HEK293 (cell line): ENCODE results near the gene CA11.

Experiments used
- EGR2 ChIP-seq: fragments of 450-650 bp; formaldehyde crosslinking; IDR thresholded peaks from 2 replicates; pipeline ENCODE4 v1.5.1; 2016; ENCODE audit warnings: low read depth, missing biosample characterization, missing genetic modification characterization
- GFI1B ChIP-seq: fragments of 450-650 bp; formaldehyde crosslinking; IDR thresholded peaks from 2 replicates; pipeline ENCODE4 v1.5.1; 2016; ENCODE audit warnings: missing biosample characterization, missing genetic modification characterization
- GLIS1 ChIP-seq: fragments of 450-650 bp; formaldehyde crosslinking; IDR thresholded peaks from 2 replicates; pipeline ENCODE4 v1.5.1; 2016; ENCODE audit warnings: missing biosample characterization, missing genetic modification characterization
- KLF10 ChIP-seq: fragments of 450-650 bp; IDR thresholded peaks from 2 replicates; pipeline ENCODE4 v1.5.1; 2018; ENCODE audit warnings: missing biosample characterization, mild to moderate bottlenecking, missing genetic modification characterization
- KLF9 ChIP-seq: fragments of 450-650 bp; formaldehyde crosslinking; IDR thresholded peaks from 2 replicates; pipeline ENCODE4 v1.5.1; 2016; ENCODE audit warnings: missing biosample characterization, missing genetic modification characterization, low read depth
- MEIS1 ChIP-seq: sonication (generic); formaldehyde crosslinking; IDR thresholded peaks from 2 replicates; pipeline ENCODE4 v1.8.1; 2022; ENCODE audit warnings: missing genetic modification reagents, mild to moderate bottlenecking, borderline replicate concordance
- SP2 ChIP-seq: fragments of 450-650 bp; formaldehyde crosslinking; IDR thresholded peaks from 2 replicates; pipeline ENCODE4 v1.5.1; 2016; ENCODE audit warnings: missing biosample characterization, missing genetic modification characterization
- SP3 ChIP-seq: fragments of 450-650 bp; formaldehyde crosslinking; IDR thresholded peaks from 2 replicates; pipeline ENCODE4 v1.5.1; 2016; ENCODE audit warnings: missing biosample characterization, missing genetic modification characterization
- ZBTB7A ChIP-seq: fragments of 450-650 bp; formaldehyde crosslinking; IDR thresholded peaks from 2 replicates; pipeline ENCODE4 v1.5.1; 2016; ENCODE audit warnings: low read depth, missing biosample characterization, missing genetic modification characterization
- ZFP3 ChIP-seq: fragments of 450-650 bp; formaldehyde crosslinking; IDR thresholded peaks from 2 replicates; pipeline ENCODE4 v1.5.1; 2016; ENCODE audit warnings: low read depth, missing biosample characterization, missing genetic modification characterization
- ZFP41 ChIP-seq: fragments of 450-650 bp; formaldehyde crosslinking; IDR thresholded peaks from 2 replicates; pipeline ENCODE4 v1.5.1; 2016; ENCODE audit warnings: missing biosample characterization, missing genetic modification characterization, borderline replicate concordance
- ZIC2 ChIP-seq: fragments of 450-650 bp; formaldehyde crosslinking; IDR thresholded peaks from 2 replicates; pipeline ENCODE4 v1.5.1; 2016; ENCODE audit warnings: missing biosample characterization, missing genetic modification characterization
- ZNF10 ChIP-seq: fragments of 450-650 bp; formaldehyde crosslinking; IDR thresholded peaks from 2 replicates; pipeline ENCODE4 v1.5.1; 2017; ENCODE audit warnings: missing biosample characterization, missing genetic modification characterization
- ZNF169 ChIP-seq: fragments of 450-650 bp; formaldehyde crosslinking; IDR thresholded peaks from 2 replicates; pipeline ENCODE4 v1.5.1; 2016; ENCODE audit warnings: missing biosample characterization, missing genetic modification characterization
- ZNF223 ChIP-seq: fragments of 450-650 bp; formaldehyde crosslinking; IDR thresholded peaks from 2 replicates; pipeline ENCODE4 v1.5.1; 2016; ENCODE audit warnings: missing biosample characterization, missing genetic modification characterization
- ZNF302 ChIP-seq: fragments of 450-650 bp; formaldehyde crosslinking; IDR thresholded peaks from 2 replicates; pipeline ENCODE4 v1.5.1; 2016; ENCODE audit warnings: missing biosample characterization, missing genetic modification characterization, low read depth
- ZNF366 ChIP-seq: fragments of 450-650 bp; formaldehyde crosslinking; conservative IDR thresholded peaks from 2 replicates; pipeline ENCODE4 v1.5.1; 2016; ENCODE audit warnings: missing biosample characterization, missing genetic modification characterization
- ZNF37A ChIP-seq: fragments of 450-650 bp; IDR thresholded peaks from 2 replicates; pipeline ENCODE4 v1.5.1; 2018; ENCODE audit warnings: missing biosample characterization, missing genetic modification characterization
- ZNF426 ChIP-seq: fragments of 450-650 bp; formaldehyde crosslinking; IDR thresholded peaks from 2 replicates; pipeline ENCODE4 v1.5.1; 2017; ENCODE audit warnings: missing biosample characterization, missing genetic modification characterization, mild to moderate bottlenecking, inconsistent platforms, moderate library complexity
- ZNF555 ChIP-seq: fragments of 450-650 bp; formaldehyde crosslinking; conservative IDR thresholded peaks from 2 replicates; pipeline ENCODE4 v1.5.1; 2017; ENCODE audit warnings: missing biosample characterization, mild to moderate bottlenecking, missing genetic modification characterization, inconsistent platforms
- ZNF560 ChIP-seq: fragments of 450-650 bp; formaldehyde crosslinking; IDR thresholded peaks from 2 replicates; pipeline ENCODE4 v1.5.1; 2017; ENCODE audit warnings: missing biosample characterization, missing genetic modification characterization, borderline replicate concordance
- ZNF626 ChIP-seq: fragments of 450-650 bp; sonication (Bioruptor Pico); formaldehyde crosslinking; IDR thresholded peaks from 2 replicates; pipeline ENCODE4 v1.5.1; 2018; ENCODE audit warnings: missing biosample characterization, missing genetic modification characterization, inconsistent platforms
- ZNF654 ChIP-seq: fragments of 450-650 bp; formaldehyde crosslinking; IDR thresholded peaks from 2 replicates; pipeline ENCODE4 v1.5.1; 2016; ENCODE audit warnings: low read depth, missing biosample characterization, missing genetic modification characterization
- ZNF837 ChIP-seq: fragments of 450-650 bp; formaldehyde crosslinking; IDR thresholded peaks from 2 replicates; pipeline ENCODE4 v1.5.1; 2016; ENCODE audit warnings: missing biosample characterization, missing genetic modification characterization
- ZXDB ChIP-seq: fragments of 450-650 bp; formaldehyde crosslinking; IDR thresholded peaks from 2 replicates; pipeline ENCODE4 v1.5.1; 2016; ENCODE audit warnings: missing biosample characterization, missing genetic modification characterization
- TF ChIP-seq, protein P1 (sequence below): fragments of 450-650 bp; formaldehyde crosslinking; conservative IDR thresholded peaks from 2 replicates; pipeline ENCODE4 v1.5.1; 2016; ENCODE audit warnings: low read depth, missing biosample characterization, missing genetic modification characterization
- TF ChIP-seq, protein P2 (sequence below): fragments of 450-650 bp; formaldehyde crosslinking; IDR thresholded peaks from 2 replicates; pipeline ENCODE4 v1.5.1; 2016; ENCODE audit warnings: missing biosample characterization, missing genetic modification characterization, borderline replicate concordance
- TF ChIP-seq, protein P3 (sequence below): fragments of 450-650 bp; formaldehyde crosslinking; IDR thresholded peaks from 2 replicates; pipeline ENCODE4 v1.5.1; 2016; ENCODE audit warnings: missing biosample characterization, missing genetic modification characterization, borderline replicate concordance

Gene CA11

DNA sequence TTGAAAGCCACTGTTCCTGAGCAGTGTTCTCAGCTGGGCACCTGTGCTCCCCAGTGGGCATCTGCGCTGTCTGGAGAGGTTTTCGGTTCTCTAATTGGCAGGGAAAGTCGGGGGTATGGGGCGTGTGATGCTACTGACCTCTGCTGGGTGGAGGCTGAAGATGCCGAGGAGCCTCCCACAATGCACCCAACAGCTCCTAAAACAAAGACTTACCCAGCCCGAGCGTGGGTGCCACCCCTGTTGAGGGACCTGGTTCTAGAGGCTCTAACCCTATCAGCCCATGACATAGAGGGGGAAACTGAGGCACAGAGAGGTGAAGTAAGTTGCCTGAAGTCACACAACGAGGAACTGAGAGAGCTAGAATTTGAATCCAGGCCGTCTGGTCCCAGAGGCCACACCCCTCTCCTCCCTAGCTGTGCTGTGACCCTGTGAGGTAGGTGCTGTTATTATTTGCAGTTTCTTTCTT lies 37.2 kb downstream of the CA11 start (continued):
- TF ChIP-seq ZNF10 (tag by site-specific recombination): peak; percentile 14; the same call in 1 of the 2 replicates
- TF ChIP-seq SP2 (tag by site-specific recombination): no peak
- no peak for TF ChIP-seq ZNF302 (tag by site-specific recombination)
- TF ChIP-seq EGR2 (tag by site-specific recombination): 0 out of 2 replicates have a peak, but pooled peaks have one; percentile 33
- TF ChIP-seq ZNF37A: no peak
- no peak for TF ChIP-seq ZFP3
- peak; percentile 26 for TF ChIP-seq GLIS1 (tag by site-specific recombination)
- no peak for TF ChIP-seq ZNF837 (tag by site-specific recombination)
- peak; percentile 17; the same call in 1 of the 2 replicates for TF ChIP-seq SP3 (tag by site-specific recombination)
- TF ChIP-seq GFI1B: no peak
- no peak for TF ChIP-seq ZNF626 (tag by site-specific recombination)
- TF ChIP-seq ZNF555 (tag by site-specific recombination): no peak
- no peak for TF ChIP-seq ZFP41 (tag by site-specific recombination)
- TF ChIP-seq ZNF426 (tag by site-specific recombination): no peak
- TF ChIP-seq, protein P1, sequence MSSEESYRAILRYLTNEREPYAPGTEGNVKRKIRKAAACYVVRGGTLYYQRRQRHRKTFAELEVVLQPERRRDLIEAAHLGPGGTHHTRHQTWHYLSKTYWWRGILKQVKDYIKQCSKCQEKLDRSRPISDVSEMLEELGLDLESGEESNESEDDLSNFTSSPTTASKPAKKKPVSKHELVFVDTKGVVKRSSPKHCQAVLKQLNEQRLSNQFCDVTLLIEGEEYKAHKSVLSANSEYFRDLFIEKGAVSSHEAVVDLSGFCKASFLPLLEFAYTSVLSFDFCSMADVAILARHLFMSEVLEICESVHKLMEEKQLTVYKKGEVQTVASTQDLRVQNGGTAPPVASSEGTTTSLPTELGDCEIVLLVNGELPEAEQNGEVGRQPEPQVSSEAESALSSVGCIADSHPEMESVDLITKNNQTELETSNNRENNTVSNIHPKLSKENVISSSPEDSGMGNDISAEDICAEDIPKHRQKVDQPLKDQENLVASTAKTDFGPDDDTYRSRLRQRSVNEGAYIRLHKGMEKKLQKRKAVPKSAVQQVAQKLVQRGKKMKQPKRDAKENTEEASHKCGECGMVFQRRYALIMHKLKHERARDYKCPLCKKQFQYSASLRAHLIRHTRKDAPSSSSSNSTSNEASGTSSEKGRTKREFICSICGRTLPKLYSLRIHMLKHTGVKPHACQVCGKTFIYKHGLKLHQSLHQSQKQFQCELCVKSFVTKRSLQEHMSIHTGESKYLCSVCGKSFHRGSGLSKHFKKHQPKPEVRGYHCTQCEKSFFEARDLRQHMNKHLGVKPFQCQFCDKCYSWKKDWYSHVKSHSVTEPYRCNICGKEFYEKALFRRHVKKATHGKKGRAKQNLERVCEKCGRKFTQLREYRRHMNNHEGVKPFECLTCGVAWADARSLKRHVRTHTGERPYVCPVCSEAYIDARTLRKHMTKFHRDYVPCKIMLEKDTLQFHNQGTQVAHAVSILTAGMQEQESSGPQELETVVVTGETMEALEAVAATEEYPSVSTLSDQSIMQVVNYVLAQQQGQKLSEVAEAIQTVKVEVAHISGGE: no peak
- peak; percentile 71 for TF ChIP-seq ZNF654 (tag by site-specific recombination)
- no peak for TF ChIP-seq ZNF223 (tag by site-specific recombination)
- no peak for TF ChIP-seq ZNF169 (tag by site-specific recombination)
- TF ChIP-seq MEIS1: no peak
- TF ChIP-seq ZNF560: no peak
- TF ChIP-seq KLF10 (tag by site-specific recombination): no peak
- TF ChIP-seq KLF9 (tag by site-specific recombination): peak; percentile 52; the same call in 1 of the 2 replicates
- TF ChIP-seq ZNF366 (tag by site-specific recombination): no peak
- TF ChIP-seq, protein P2, sequence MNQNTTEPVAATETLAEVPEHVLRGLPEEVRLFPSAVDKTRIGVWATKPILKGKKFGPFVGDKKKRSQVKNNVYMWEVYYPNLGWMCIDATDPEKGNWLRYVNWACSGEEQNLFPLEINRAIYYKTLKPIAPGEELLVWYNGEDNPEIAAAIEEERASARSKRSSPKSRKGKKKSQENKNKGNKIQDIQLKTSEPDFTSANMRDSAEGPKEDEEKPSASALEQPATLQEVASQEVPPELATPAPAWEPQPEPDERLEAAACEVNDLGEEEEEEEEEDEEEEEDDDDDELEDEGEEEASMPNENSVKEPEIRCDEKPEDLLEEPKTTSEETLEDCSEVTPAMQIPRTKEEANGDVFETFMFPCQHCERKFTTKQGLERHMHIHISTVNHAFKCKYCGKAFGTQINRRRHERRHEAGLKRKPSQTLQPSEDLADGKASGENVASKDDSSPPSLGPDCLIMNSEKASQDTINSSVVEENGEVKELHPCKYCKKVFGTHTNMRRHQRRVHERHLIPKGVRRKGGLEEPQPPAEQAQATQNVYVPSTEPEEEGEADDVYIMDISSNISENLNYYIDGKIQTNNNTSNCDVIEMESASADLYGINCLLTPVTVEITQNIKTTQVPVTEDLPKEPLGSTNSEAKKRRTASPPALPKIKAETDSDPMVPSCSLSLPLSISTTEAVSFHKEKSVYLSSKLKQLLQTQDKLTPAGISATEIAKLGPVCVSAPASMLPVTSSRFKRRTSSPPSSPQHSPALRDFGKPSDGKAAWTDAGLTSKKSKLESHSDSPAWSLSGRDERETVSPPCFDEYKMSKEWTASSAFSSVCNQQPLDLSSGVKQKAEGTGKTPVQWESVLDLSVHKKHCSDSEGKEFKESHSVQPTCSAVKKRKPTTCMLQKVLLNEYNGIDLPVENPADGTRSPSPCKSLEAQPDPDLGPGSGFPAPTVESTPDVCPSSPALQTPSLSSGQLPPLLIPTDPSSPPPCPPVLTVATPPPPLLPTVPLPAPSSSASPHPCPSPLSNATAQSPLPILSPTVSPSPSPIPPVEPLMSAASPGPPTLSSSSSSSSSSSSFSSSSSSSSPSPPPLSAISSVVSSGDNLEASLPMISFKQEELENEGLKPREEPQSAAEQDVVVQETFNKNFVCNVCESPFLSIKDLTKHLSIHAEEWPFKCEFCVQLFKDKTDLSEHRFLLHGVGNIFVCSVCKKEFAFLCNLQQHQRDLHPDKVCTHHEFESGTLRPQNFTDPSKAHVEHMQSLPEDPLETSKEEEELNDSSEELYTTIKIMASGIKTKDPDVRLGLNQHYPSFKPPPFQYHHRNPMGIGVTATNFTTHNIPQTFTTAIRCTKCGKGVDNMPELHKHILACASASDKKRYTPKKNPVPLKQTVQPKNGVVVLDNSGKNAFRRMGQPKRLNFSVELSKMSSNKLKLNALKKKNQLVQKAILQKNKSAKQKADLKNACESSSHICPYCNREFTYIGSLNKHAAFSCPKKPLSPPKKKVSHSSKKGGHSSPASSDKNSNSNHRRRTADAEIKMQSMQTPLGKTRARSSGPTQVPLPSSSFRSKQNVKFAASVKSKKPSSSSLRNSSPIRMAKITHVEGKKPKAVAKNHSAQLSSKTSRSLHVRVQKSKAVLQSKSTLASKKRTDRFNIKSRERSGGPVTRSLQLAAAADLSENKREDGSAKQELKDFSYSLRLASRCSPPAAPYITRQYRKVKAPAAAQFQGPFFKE: no peak
- TF ChIP-seq ZIC2 (tag by site-specific recombination): peak; percentile 62
- TF ChIP-seq, protein P3, sequence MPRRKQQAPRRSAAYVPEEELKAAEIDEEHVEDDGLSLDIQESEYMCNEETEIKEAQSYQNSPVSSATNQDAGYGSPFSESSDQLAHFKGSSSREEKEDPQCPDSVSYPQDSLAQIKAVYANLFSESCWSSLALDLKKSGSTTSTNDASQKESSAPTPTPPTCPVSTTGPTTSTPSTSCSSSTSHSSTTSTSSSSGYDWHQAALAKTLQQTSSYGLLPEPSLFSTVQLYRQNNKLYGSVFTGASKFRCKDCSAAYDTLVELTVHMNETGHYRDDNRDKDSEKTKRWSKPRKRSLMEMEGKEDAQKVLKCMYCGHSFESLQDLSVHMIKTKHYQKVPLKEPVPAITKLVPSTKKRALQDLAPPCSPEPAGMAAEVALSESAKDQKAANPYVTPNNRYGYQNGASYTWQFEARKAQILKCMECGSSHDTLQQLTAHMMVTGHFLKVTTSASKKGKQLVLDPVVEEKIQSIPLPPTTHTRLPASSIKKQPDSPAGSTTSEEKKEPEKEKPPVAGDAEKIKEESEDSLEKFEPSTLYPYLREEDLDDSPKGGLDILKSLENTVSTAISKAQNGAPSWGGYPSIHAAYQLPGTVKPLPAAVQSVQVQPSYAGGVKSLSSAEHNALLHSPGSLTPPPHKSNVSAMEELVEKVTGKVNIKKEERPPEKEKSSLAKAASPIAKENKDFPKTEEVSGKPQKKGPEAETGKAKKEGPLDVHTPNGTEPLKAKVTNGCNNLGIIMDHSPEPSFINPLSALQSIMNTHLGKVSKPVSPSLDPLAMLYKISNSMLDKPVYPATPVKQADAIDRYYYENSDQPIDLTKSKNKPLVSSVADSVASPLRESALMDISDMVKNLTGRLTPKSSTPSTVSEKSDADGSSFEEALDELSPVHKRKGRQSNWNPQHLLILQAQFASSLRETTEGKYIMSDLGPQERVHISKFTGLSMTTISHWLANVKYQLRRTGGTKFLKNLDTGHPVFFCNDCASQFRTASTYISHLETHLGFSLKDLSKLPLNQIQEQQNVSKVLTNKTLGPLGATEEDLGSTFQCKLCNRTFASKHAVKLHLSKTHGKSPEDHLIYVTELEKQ (tag by site-specific recombination): no peak
- no peak for TF ChIP-seq ZBTB7A (tag by site-specific recombination)
- no peak for TF ChIP-seq ZXDB (tag by site-specific recombination)
